Measurements from ENCODE around the gene DEPDC5.

DNA sequence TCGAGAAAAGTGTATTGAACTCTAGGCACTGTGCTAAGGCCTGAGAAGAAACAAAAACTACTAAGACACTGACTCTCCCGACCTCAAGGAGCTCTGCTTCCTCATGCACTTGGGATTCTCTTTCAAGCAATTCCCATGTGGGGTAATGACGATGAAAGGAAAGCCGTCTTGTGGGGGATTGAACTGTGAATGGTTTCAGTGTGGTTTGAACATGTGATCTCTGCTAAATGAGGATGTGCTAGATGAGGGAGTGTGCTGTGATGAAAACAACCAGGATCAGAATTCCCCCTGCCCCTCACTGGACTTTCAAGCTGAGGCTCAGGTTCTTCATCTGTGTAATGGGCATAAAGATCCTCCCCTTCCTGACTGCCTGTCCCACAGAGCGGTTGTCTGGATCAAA is 74.9 kb downstream of the DEPDC5 start:
- TF ChIP-seq, protein P1, sequence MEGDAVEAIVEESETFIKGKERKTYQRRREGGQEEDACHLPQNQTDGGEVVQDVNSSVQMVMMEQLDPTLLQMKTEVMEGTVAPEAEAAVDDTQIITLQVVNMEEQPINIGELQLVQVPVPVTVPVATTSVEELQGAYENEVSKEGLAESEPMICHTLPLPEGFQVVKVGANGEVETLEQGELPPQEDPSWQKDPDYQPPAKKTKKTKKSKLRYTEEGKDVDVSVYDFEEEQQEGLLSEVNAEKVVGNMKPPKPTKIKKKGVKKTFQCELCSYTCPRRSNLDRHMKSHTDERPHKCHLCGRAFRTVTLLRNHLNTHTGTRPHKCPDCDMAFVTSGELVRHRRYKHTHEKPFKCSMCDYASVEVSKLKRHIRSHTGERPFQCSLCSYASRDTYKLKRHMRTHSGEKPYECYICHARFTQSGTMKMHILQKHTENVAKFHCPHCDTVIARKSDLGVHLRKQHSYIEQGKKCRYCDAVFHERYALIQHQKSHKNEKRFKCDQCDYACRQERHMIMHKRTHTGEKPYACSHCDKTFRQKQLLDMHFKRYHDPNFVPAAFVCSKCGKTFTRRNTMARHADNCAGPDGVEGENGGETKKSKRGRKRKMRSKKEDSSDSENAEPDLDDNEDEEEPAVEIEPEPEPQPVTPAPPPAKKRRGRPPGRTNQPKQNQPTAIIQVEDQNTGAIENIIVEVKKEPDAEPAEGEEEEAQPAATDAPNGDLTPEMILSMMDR (IDR thresholded peaks at IDR 0.05; ENCODE audit: low read depth, low read length) = no peak
- no peak for TF ChIP-seq POLR2A (IDR thresholded peaks at IDR 0.05; ENCODE audit: extremely low read depth, insufficient read length)

All from NB4 (cell line).